ENCODE measurements around the gene PRELID3B.

PRELID3B gene

GRCh38 chr20:59000326-59000725, 42.3 kb downstream of the PRELID3B start:
- in situ Hi-C loops (cut with MboI; ENCODE audit: low pct_unique_long_range_greater_than_20kb, low sequenced_read_pairs, unreplicated experiment), result no loop called here
- no peak for TF ChIP-seq CTCF (IDR thresholded peaks at IDR 0.05; ENCODE audit: extremely low read depth, insufficient read depth, missing control alignments)
- DNase-seq (ENCODE audit: low spot score), result no peak

- in situ Hi-C loops (cut with MboI; ENCODE audit: low pct_unique_long_range_greater_than_20kb, low sequenced_read_pairs, unreplicated experiment), result no loop called here
- DNase-seq (ENCODE audit: low spot score), result no peak
- no peak for TF ChIP-seq CTCF (IDR thresholded peaks at IDR 0.05; ENCODE audit: extremely low read depth, insufficient read depth, missing control alignments)
Measured at GRCh38 chr20:58998656-58999055, 43.9 kb downstream of the PRELID3B start.

GRCh38 chr20:58997141-58997770, 45.3 kb downstream of the PRELID3B start:
- TF ChIP-seq CTCF (IDR thresholded peaks at IDR 0.05; ENCODE audit: extremely low read depth, insufficient read depth, missing control alignments), result no peak
- in situ Hi-C loops (cut with MboI; ENCODE audit: low pct_unique_long_range_greater_than_20kb, low sequenced_read_pairs, unreplicated experiment), result no loop called here
- DNase-seq (ENCODE audit: low spot score), result no peak

- DNase-seq (ENCODE audit: low spot score), result no peak
- in situ Hi-C loops (cut with MboI; ENCODE audit: low pct_unique_long_range_greater_than_20kb, low sequenced_read_pairs, unreplicated experiment), result no loop called here
- no peak for TF ChIP-seq CTCF (IDR thresholded peaks at IDR 0.05; ENCODE audit: extremely low read depth, insufficient read depth, missing control alignments)
Measured at GRCh38 chr20:58996226-58996611, 46.4 kb downstream of the PRELID3B start.

GRCh38 chr20:58995461-58996225, 46.9 kb downstream of the PRELID3B start:
- in situ Hi-C loops (cut with MboI; ENCODE audit: low pct_unique_long_range_greater_than_20kb, low sequenced_read_pairs, unreplicated experiment), result no loop called here
- TF ChIP-seq CTCF (IDR thresholded peaks at IDR 0.05; ENCODE audit: extremely low read depth, insufficient read depth, missing control alignments), result no peak
- DNase-seq (ENCODE audit: low spot score), result no peak

- in situ Hi-C loops (cut with MboI; ENCODE audit: low pct_unique_long_range_greater_than_20kb, low sequenced_read_pairs, unreplicated experiment), result no loop called here
- DNase-seq (ENCODE audit: low spot score), result no peak
- no peak for TF ChIP-seq CTCF (IDR thresholded peaks at IDR 0.05; ENCODE audit: extremely low read depth, insufficient read depth, missing control alignments)
Measured at GRCh38 chr20:58994390-58995159, 48.0 kb downstream of the PRELID3B start.

Data from GM13977 (cell line).